MCF 10A (cell line): ENCODE measurements around the gene LMBRD2. TPM values are rescaled to one million over a fixed set of nuclear protein-coding genes. Genes with fewer than 3 reads are reported as not detected.

Experiments
- BruUV-seq: library from RNA; stranded (reverse); fragments of 400-500 nt; replicated peaks from 2 replicates; lab custom pipeline; 2021; lab: Mats Ljungman, UMichigan
- CTCF ChIA-PET: fragments of 300-600 bp; sonication (Branson Sonifier 250); formaldehyde crosslinking; extraction: SDS; loops from one replicate; lab custom pipeline; 2021; ENCODE audit warnings: antibody characterized with exemption, inconsistent platforms; lab: Yijun Ruan, JAX
- POLR2A ChIA-PET: fragments of 300-600, 350-650 bp; sonication (Branson Sonifier 250); formaldehyde crosslinking; extraction: SDS; loops from one replicate; lab custom pipeline; 2020; ENCODE audit warnings: antibody characterized with exemption, inconsistent platforms; lab: Yijun Ruan, JAX
- DNase-seq: peaks from one replicate; pipeline ENCODE4 v3.0.0-alpha.2; 2018; ENCODE audit not compliant: unreplicated experiment
- H3K27ac Mint-ChIP-seq: one replicate; pipeline ENCODE4 v1.8.0; 2022; ENCODE audit warnings: mild to moderate bottlenecking, low read depth, mixed read lengths; ENCODE audit not compliant: unreplicated experiment
- H3K27me3 Mint-ChIP-seq: one replicate; pipeline ENCODE4 v1.8.0; 2022; ENCODE audit warnings: mixed read lengths; ENCODE audit not compliant: insufficient read depth, unreplicated experiment
- H3K36me3 Mint-ChIP-seq: one replicate; pipeline ENCODE4 v1.8.0; 2022; ENCODE audit warnings: mild to moderate bottlenecking, moderate library complexity, mixed read lengths; ENCODE audit not compliant: insufficient read depth, unreplicated experiment
- H3K4me1 Mint-ChIP-seq: one replicate; pipeline ENCODE4 v1.8.0; 2022; ENCODE audit warnings: mixed read lengths; ENCODE audit not compliant: insufficient read depth, unreplicated experiment
- H3K4me3 Mint-ChIP-seq: one replicate; pipeline ENCODE4 v1.8.0; 2022; ENCODE audit warnings: mild to moderate bottlenecking, moderate library complexity, mixed read lengths; ENCODE audit not compliant: unreplicated experiment
- H3K9me3 Mint-ChIP-seq: one replicate; pipeline ENCODE4 v1.8.0; 2022; ENCODE audit warnings: mixed read lengths; ENCODE audit not compliant: unreplicated experiment
- intact Hi-C: fragments of 100-400 bp; cut with micrococcal nuclease; formaldehyde crosslinking; loops from 2 replicates; pipeline ENCODE4 v1.14.1; 2022
- total RNA-seq: library from RNA; stranded (reverse); gene quantifications from 2 replicates; pipeline ENCODE4 v1.2.3, GENCODE V29; 2022
- TF ChIP-seq, protein P1 (sequence below): fragments of 200-600 bp; IDR thresholded peaks from one replicate; pipeline ENCODE4 v1.8.0; 2022; ENCODE audit warnings: antibody characterized with exemption, mild to moderate bottlenecking; ENCODE audit not compliant: unreplicated experiment

LMBRD2 gene
- total RNA-seq, 1 experiment from 2014 or later = 7.9 TPM

DNA sequence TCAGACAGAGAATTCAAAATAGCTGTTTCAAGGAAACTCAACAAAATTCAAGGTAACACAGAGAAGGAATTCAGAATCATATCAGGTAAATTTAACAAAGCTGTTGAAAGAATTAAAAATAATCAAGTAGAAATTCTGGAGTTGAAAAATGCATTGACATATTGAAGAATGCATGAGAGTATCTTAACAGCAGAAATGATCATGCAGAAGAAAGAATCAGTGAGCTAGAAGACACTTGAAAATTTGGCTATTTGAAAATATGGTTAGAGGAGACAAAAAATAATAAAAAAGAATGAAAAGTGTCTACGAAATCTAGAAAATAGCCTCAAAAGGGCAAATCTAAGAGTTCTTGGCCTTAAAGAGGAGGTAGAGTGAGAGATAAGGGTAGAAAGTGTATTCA, 22.9 kb downstream of the LMBRD2 start:
- Mint-ChIP-seq H3K27ac (no peak overlapping the region), H3K4me3 (no peak overlapping the region), H3K27me3 (no peaks in the 10 kb centered on the region), H3K9me3 (no peaks in the 10 kb centered on the region), H3K36me3 (peaks cover 17% of the 10 kb centered on the region), H3K4me1 (no peaks in the 10 kb centered on the region)
- BruUV-seq = no TSS peak
- CTCF ChIA-PET = interaction anchor here (0.9 to 1.2 kb wide), 2 partner anchors 38 to 50 kb away, joined by 3 to 4 read pairs; no protein-coding TSS in a partner anchor
- POLR2A ChIA-PET = no interaction called here
- DNase-seq = no peak
- TF ChIP-seq, protein P1, sequence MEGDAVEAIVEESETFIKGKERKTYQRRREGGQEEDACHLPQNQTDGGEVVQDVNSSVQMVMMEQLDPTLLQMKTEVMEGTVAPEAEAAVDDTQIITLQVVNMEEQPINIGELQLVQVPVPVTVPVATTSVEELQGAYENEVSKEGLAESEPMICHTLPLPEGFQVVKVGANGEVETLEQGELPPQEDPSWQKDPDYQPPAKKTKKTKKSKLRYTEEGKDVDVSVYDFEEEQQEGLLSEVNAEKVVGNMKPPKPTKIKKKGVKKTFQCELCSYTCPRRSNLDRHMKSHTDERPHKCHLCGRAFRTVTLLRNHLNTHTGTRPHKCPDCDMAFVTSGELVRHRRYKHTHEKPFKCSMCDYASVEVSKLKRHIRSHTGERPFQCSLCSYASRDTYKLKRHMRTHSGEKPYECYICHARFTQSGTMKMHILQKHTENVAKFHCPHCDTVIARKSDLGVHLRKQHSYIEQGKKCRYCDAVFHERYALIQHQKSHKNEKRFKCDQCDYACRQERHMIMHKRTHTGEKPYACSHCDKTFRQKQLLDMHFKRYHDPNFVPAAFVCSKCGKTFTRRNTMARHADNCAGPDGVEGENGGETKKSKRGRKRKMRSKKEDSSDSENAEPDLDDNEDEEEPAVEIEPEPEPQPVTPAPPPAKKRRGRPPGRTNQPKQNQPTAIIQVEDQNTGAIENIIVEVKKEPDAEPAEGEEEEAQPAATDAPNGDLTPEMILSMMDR = no peak
- intact Hi-C loops = no loop called here

DNA sequence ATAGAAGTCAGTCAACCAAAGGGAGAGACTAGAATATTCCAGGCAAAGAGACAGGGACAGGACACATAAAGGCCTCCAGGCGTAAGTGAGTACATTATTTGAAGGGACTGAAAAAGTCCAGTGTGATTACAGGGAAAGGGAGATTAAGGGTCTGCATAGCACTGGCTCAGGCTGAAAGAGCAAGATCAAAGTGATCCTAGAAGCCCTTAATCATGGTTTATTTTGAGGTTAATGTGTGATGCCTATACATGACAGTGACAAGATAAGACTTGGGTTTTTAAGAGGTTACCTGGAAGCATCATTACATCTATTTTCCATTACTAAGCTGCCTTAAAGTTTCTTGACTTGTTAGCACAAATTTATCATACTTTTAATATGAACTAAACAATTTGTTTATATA, 25.8 kb downstream of the LMBRD2 start:
- no TSS peak for BruUV-seq
- H3K27ac Mint-ChIP-seq = no peak overlapping the region
- ChIA-PET CTCF (no interaction called here), POLR2A (no interaction called here)
- no peaks in the 10 kb centered on the region for H3K9me3 Mint-ChIP-seq
- no peak overlapping the region for H3K4me3 Mint-ChIP-seq
- TF ChIP-seq, protein P1 = no peak
- H3K36me3 Mint-ChIP-seq = peaks cover 9% of the 10 kb centered on the region
- DNase-seq = no peak
- H3K4me1 Mint-ChIP-seq = no peaks in the 10 kb centered on the region
- no peaks in the 10 kb centered on the region for H3K27me3 Mint-ChIP-seq
- intact Hi-C loops = no loop called here

DNA sequence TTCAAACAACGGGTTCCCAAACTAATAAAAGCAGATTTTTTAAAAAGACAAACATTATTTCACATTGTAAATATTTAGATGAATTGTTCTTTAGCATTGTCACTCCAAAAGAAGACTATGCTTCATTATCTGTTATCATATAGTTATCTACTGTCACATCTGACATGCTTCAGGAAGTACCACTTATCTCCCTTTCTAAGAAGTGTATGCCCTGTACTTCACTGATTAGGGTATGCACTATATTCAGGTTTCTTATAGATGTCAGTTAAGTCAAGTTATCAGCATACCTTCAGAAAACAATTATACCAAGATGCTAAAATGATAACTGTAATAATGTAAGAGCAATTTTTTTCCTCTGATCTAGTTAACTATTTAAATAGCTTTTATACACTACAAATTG, 40.4 kb downstream of the LMBRD2 start:
- no peak overlapping the region for H3K4me3 Mint-ChIP-seq
- peaks cover 52% of the 10 kb centered on the region for H3K36me3 Mint-ChIP-seq
- TF ChIP-seq, protein P1 = no peak
- DNase-seq = no peak
- no peaks in the 10 kb centered on the region for H3K4me1 Mint-ChIP-seq
- CTCF ChIA-PET = interaction anchor here (0.7 to 1.3 kb wide), 3 partner anchors 32 to 1150 kb away, joined by 3 to 9 read pairs (median 3); no protein-coding TSS in a partner anchor
- no TSS peak for BruUV-seq
- no peak overlapping the region for H3K27ac Mint-ChIP-seq
- H3K27me3 Mint-ChIP-seq = no peaks in the 10 kb centered on the region
- no peaks in the 10 kb centered on the region for H3K9me3 Mint-ChIP-seq
- POLR2A ChIA-PET = interaction anchor here (0.8 to 1.0 kb wide), 2 partner anchors 38 to 40 kb away, joined by 3 read pairs; no protein-coding TSS in a partner anchor
- intact Hi-C loops = no loop called here

DNA sequence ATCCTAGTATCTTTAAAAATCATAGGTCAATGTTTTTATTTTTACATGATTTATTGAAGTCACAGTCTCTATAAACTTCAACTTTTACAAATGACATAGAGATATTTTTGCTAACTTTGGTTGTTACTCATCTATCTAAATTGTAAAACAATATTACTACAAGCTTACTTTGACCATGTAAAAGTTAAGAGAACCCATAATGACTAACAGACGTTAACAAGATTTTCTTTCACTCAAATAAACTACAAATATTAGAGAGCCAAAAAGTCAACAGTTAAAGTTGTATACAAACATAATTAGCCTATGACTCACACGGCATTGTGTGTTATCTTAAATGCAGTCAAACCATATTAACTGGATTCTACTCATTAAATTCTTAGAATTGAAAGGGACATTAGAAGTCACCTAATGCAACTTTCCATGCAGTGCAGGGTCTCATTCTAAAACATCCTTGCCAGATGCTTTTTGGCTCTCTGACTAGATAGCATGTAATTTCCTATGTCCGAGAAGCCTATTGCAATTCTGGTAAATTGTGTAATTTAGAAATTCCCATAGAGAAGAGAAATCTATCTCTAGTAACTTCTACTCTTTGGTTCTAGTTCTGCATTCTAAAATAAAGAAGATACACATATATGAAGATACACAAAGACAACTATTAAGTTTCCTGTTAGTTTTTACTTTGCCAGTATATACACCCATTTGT, 42.8 kb downstream of the LMBRD2 start:
- intact Hi-C loops = no loop called here
- TF ChIP-seq, protein P1 = no peak
- Mint-ChIP-seq H3K36me3 (peaks cover 67% of the 10 kb centered on the region), H3K27me3 (no peaks in the 10 kb centered on the region), H3K4me3 (no peak overlapping the region), H3K27ac (no peak overlapping the region), H3K4me1 (no peaks in the 10 kb centered on the region), H3K9me3 (no peaks in the 10 kb centered on the region)
- ChIA-PET POLR2A (interaction anchor here (0.6 kb wide), 1 partner anchor 40 kb away, joined by 3 read pairs; no protein-coding TSS in a partner anchor), CTCF (interaction anchor here (0.6 kb wide), 1 partner anchor 13 kb away, joined by 3 read pairs; no protein-coding TSS in a partner anchor)
- no TSS peak for BruUV-seq
- no peak for DNase-seq
